Transverse colon (tissue), 4 donors: ENCODE measurements around the gene PDZD8. TPM values are rescaled to one million over a fixed set of nuclear protein-coding genes. Genes with fewer than 3 reads are reported as not detected.

ENCODE experiments used
- DNase-seq: peaks from one replicate; pipeline ENCODE4 v3.0.0-alpha.2; 2019
- H3K27ac ChIP-seq, 4 donors: fragments of 200-600 bp; sonication (generic); 2 replicates each; pipeline ENCODE4 v1.5.1; 2016 to 2018; ENCODE audit warnings: inconsistent platforms in 4 of 4
- H3K27me3 ChIP-seq: fragments of 200-600 bp; sonication (generic); 2 replicates; pipeline ENCODE4 v1.5.1; 2017; ENCODE audit warnings: inconsistent platforms
- H3K36me3 ChIP-seq, 4 donors: fragments of 200-600 bp; sonication (generic); 2 replicates each; pipeline ENCODE4 v1.5.1; 2017 to 2019; ENCODE audit warnings: inconsistent platforms in 4 of 4
- H3K4me1 ChIP-seq, 4 donors: fragments of 200-600 bp; sonication (generic); 2 replicates each; pipeline ENCODE4 v1.5.1; 2017 to 2020; ENCODE audit warnings: inconsistent platforms in 4 of 4
- H3K4me3 ChIP-seq, 4 donors: fragments of 200-600 bp; sonication (generic); 1 replicate in 1 of 4; 2 replicates in 3 of 4; pipeline versions ENCODE4 v1.5.1 to v1.6.1; 2017 to 2019; ENCODE audit warnings: inconsistent platforms in 4 of 4
- H3K9me3 ChIP-seq, 2 donors: fragments of 200-600 bp; sonication (generic); 2 replicates each; pipeline ENCODE4 v1.5.1; 2017 to 2019; ENCODE audit warnings: inconsistent platforms in 2 of 2
- EP300 ChIP-seq: sonication (generic); formaldehyde crosslinking; IDR thresholded peaks from one replicate; pipeline ENCODE4 v1.6.1; 2017; ENCODE audit warnings: antibody characterized with exemption, low read depth
- POLR2A ChIP-seq: fragments of 450-650 bp; IDR thresholded peaks from one replicate; pipeline ENCODE4 v1.6.1; 2016; ENCODE audit warnings: antibody characterized with exemption, mild to moderate bottlenecking, moderate library complexity
- POLR2AphosphoS5 ChIP-seq, 3 donors: sonication (generic); formaldehyde crosslinking; IDR thresholded peaks; one replicate each; pipeline ENCODE4 v1.6.1; 2016; ENCODE audit warnings: antibody characterized with exemption in 3 of 3
- WGBS, 2 donors: methylation state at CpG; one replicate each; pipeline ENCODE4 v1.1.5; 2018; ENCODE audit warnings: low coverage in 1 of 2; 5-methylcytosine and 5-hydroxymethylcytosine counted together
- in situ Hi-C, 4 donors: fragments of 200-750 bp; cut with MboI; loops; one replicate each; pipeline versions ENCODE4 v1.15.0 to v1.15.1; 2017; ENCODE audit warnings: low sequenced_read_pairs in 3 of 4, low pct_ligation_motif_present in 1 of 4, low pct_unique_long_range_greater_than_20kb in 1 of 4
- intact Hi-C: fragments of 100-400 bp; cut with DNase I; formaldehyde crosslinking; loops from one replicate; pipeline ENCODE4 v1.15.1; 2023; ENCODE audit warnings: low total_unique reads
- total RNA-seq, 4 donors: library from RNA; depleted of rRNA; stranded (reverse); fragments of >200 nt; gene quantifications; one replicate each; pipeline ENCODE4 v1.1.0, GENCODE V29; 2016
- TF ChIP-seq, protein P1 (sequence below), 5 experiments: fragments of 200-600 bp in 3 of 5; fragments of 450-650 bp in 2 of 5; sonication (generic) in 3 of 5; IDR thresholded peaks; 1 replicate in 2 of 5; 2 replicates in 3 of 5; pipeline ENCODE4 v1.5.1; 2016 to 2017; ENCODE audit warnings: antibody characterized with exemption in 5 of 5, inconsistent platforms in 3 of 5, mild to moderate bottlenecking in 2 of 5, moderate library complexity in 1 of 5

Gene PDZD8
- total RNA-seq, 4 donors from 2014 or later, result 36.7 to 48.6 (median 40.9) TPM

GRCh38 chr10:117240621-117241529, 134.4 kb downstream of the PDZD8 start, which contains the start of gene SLC18A2:
SLC18A2 (plus strand) TSS chr10:117241114; CDS start chr10:117241694, 580 bp downstream.
- in situ Hi-C loops, result no loop called here
- H3K27me3 ChIP-seq, result peaks cover 81% of the 10 kb centered on the region
- no peak for DNase-seq

DNA sequence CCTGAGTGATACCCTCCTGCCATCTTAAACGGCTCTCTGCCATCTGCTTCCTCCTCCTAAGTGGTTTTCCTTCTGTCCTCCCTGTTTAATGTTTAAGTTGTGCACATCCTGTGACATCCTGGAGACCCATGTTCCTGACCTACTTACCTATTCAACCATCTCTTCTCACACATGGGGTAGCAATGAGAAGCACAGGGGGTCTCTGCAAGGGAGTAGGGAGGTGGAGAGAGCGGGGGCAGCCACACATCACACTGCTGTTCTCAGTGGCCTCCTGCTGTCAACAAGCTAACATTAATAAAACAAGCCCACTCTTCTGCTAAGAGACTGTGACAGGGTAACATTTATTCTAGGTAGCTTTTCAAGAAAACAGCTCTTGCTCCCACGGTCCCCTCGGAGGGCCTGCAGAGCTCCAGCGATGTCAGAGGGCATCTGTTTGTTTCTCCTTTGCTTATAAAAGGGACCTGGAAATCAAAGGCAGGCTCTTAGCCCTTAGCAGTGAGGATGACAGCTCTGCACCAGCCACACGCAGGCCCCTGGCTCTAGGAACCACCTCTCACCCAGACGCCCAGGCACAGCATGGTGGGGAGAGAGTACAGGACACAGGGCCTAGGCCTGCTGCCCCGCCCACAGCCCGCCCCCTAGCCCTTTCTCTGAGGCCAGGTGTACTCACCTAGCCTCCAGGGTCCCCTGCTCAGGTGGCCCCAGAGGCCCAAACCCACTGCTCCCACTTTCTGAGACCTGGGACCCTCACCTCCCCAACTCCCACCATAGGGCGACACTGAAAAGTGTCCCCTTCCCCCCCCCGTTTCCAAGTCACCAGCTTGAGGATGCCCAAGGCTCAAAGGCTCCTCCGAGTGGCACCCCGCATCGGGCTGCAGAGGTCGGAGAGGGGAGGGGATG, 135.3 kb downstream of the PDZD8 start:
- no peaks in the 10 kb centered on the region for H3K9me3 ChIP-seq
- no peak for DNase-seq
- H3K4me1 ChIP-seq, result peaks cover 0 to 11% (median 6%) of the 10 kb centered on the region in 4 donors
- peaks cover 73% of the 10 kb centered on the region for H3K27me3 ChIP-seq
- intact Hi-C loops, result no loop called here
- TF ChIP-seq POLR2A (no peak), POLR2AphosphoS5 (IDR thresholded peaks at IDR 0.05) (no peak), EP300 (no peak)
- TF ChIP-seq, protein P1, sequence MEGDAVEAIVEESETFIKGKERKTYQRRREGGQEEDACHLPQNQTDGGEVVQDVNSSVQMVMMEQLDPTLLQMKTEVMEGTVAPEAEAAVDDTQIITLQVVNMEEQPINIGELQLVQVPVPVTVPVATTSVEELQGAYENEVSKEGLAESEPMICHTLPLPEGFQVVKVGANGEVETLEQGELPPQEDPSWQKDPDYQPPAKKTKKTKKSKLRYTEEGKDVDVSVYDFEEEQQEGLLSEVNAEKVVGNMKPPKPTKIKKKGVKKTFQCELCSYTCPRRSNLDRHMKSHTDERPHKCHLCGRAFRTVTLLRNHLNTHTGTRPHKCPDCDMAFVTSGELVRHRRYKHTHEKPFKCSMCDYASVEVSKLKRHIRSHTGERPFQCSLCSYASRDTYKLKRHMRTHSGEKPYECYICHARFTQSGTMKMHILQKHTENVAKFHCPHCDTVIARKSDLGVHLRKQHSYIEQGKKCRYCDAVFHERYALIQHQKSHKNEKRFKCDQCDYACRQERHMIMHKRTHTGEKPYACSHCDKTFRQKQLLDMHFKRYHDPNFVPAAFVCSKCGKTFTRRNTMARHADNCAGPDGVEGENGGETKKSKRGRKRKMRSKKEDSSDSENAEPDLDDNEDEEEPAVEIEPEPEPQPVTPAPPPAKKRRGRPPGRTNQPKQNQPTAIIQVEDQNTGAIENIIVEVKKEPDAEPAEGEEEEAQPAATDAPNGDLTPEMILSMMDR (IDR thresholded peaks at IDR 0.05), result no peak
- WGBS, 2 donors, result 20 to 67% methylated on average over 1 to 11 of the region's 15 CpGs
- H3K4me3 ChIP-seq, result no peak overlapping the region
- no peaks in the 10 kb centered on the region for H3K36me3 ChIP-seq
- no peak overlapping the region for H3K27ac ChIP-seq
- in situ Hi-C loops, result no loop called here

More at GRCh38 chr10:117240621-117241529, 134.4 kb downstream of the PDZD8 start, which contains the start of gene SLC18A2:
- peak within 1 kb of the TSS in 2 of 4 donors; percentile 11 to 31 for H3K4me3 ChIP-seq
- no peaks in the 10 kb centered on the region for H3K9me3 ChIP-seq
- intact Hi-C loops, result no loop called here
- no peaks in the 10 kb centered on the region for H3K36me3 ChIP-seq
- H3K27ac ChIP-seq, result no peak within 1 kb of the TSS
- peaks cover 0 to 11% (median 6%) of the 10 kb centered on the region in 4 donors for H3K4me1 ChIP-seq
- WGBS, 2 donors, result 0 to 9% methylated on average over 1 to 47 of the region's 93 CpGs
- TF ChIP-seq EP300 (no peak), POLR2A (no peak), POLR2AphosphoS5 (IDR thresholded peaks at IDR 0.05) (no peak)
- TF ChIP-seq, protein P1 (IDR thresholded peaks at IDR 0.05), result no peak

DNA sequence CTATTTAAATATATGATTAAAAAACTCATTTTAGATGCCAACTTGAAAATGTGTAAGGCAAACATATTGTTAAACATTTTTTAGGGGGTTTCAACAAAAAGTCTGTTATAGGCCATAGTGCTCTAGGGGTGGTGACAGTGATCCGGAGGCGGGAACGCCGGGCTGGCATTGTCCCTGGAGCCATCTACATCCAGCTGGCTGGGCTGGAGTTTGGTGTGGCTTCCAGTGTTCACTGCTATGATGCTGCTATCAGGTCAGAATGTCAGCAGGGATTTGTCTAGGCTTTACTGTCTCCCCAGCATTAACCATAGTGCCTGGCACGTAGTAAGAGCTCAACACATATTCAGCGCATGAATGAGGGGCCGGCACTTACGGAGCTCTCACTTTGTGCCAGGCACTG, 136.2 kb downstream of the PDZD8 start:
- TF ChIP-seq, protein P1 (IDR thresholded peaks at IDR 0.05), result no peak
- TF ChIP-seq EP300 (no peak), POLR2A (no peak), POLR2AphosphoS5 (IDR thresholded peaks at IDR 0.05) (no peak)
- intact Hi-C loops (no loop called here), in situ Hi-C loops (no loop called here)
- H3K36me3 ChIP-seq, result no peaks in the 10 kb centered on the region
- H3K4me3 ChIP-seq, result no peak overlapping the region
- WGBS, 2 donors, result 71 to 84% methylated on average over 2 to 8 of the region's 8 CpGs
- DNase-seq, result no peak
- no peaks in the 10 kb centered on the region for H3K9me3 ChIP-seq
- H3K27ac ChIP-seq, result no peak overlapping the region
- peaks cover 68% of the 10 kb centered on the region for H3K27me3 ChIP-seq
- H3K4me1 ChIP-seq, result peaks cover 0 to 11% (median 6%) of the 10 kb centered on the region in 4 donors
